Esophagus squamous epithelium (tissue), 4 donors: ENCODE measurements around the gene FAM98B.

Experiments
- CTCF ChIP-seq, 6 experiments: fragments of 450-650 bp in 4 of 6; fragments of 200-600 bp in 2 of 6; sonication (generic) in 2 of 6; IDR thresholded peaks; one replicate each; pipeline ENCODE4 v1.5.1; 2016 to 2019; ENCODE audit warnings: antibody characterized with exemption in 6 of 6, mild to moderate bottlenecking in 4 of 6, moderate library complexity in 4 of 6
- POLR2A ChIP-seq, 4 donors: fragments of 450-650 bp; IDR thresholded peaks; one replicate each; pipeline ENCODE4 v1.6.1; 2017; ENCODE audit warnings: antibody characterized with exemption in 4 of 4, mild to moderate bottlenecking in 4 of 4, moderate library complexity in 3 of 4

DNA sequence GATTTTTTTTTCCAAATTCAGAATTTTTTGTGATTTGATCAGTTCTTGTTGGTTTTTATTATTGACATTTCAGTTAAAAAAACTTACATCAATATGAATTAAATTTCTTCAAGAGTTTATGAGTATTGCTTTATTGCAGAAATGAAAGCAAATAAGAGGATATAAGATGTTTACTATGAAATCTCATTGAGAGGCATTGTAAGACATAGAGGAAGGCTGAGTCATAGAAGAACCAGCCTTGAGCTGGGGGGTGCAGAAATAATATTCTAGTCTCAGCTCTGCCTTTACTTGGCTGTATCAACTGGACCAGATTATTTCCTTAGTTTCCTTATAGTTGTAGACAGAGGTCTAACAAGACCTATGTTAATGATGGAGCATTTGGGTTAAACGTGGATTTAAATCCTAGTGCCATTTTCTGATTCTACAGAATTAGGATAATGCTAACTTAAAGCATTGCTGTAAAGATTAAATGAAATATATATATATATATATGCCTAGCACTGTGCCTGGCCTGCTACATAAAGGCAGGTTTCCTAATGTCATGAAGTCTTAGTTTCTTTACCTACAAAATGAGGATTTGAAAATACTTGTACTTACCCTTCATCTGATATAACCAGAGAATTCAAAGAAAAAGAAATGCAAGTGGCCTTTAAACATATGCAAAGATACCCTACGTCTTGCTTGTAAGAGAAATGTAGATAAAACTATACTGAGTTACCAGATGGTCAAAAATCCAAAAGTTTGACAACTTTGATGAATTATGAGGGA lies 7.3 kb downstream of the FAM98B start:
- TF ChIP-seq CTCF (IDR thresholded peaks at IDR 0.05) (no peak), POLR2A (IDR thresholded peaks at IDR 0.05) (no peak)
